Stimulated activated CD8-positive, alpha-beta memory T cell treated with anti-CD3 and anti-CD28 coated beads, Interleukin-12 subunit alpha, Interleukin-12 subunit beta, amount 100 ng/mL, for 1 hour (primary cell): Measurements from ENCODE around the gene C5orf46.
"Not testable (repeated sequence)": the region's sequence is repeated elsewhere in the genome, so short reads cannot be mapped to it uniquely, and the experiment has no call there.

Experiments
- DNase-seq: peaks from one replicate; pipeline ENCODE4 v3.0.0-alpha.2; 2020; ENCODE audit warnings: low read depth

C5orf46 gene

DNA sequence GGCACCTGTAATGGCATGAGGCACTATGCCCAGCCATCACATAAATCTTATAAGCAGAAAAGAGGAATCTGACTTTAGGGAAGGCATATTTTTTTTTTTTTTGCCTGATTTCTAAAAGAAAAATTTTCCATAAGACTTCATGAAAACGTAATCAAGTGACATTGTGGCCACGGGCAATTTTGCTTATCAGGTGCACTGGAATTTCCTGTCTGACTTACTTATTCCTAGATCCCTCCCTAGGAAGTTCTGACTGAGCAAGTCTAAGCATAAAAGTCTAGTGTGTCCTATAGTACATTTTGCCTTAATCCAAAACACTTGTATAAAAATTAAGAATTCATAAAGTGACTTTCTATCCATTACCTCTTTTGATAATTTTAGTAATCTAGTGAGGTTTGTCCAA lies 12.5 kb downstream of the C5orf46 start:
- DNase-seq, result no peak

DNA sequence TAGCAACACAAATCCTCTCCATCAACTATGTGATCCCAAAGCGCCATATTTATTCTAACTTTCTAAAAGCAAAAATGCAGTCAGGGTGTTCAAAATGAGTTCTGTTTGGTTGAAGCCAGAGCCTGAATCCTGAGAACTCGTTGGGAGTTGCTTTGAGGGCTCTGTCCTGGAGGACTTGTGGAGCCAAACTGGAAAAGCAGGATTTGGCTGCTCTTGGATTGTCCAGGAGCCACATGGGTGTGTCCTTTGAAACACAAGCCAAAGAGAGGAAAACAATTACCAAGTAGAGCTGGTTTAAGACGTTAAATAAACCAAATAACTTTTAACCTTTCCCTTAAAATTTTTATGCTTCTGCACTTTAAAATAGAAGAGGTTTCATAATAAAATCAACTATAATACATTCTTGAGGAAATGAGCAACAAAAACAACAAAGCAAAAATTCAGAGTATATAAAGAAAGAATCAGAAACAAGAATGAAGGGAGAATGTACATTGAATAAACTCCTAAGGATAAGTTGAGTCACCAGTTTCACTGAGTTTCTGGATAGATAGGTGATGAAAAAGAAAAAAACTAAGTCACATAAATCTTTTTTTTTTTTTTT lies 13.5 kb downstream of the C5orf46 start:
- DNase-seq, result no peak

DNA sequence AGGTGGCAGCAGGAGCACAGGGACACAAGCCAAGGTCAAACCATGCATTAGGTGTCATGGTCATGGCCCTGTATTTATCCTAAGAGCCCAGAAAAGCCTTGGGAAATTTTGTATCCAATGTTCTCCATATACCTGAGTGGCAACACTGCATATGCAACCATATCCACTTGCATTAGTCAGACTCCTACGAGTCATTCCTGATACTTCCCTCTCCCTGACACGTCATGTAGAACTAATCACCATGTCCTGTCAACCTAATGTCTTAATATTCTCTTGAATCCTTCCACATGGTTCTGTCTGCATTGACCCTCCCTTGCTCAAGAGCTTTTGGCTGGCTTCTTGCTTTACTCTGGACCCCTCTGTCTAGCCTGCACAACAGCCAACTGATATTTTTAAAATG lies 18.4 kb downstream of the C5orf46 start:
- DNase-seq, result no peak

- no peak for DNase-seq
Observed at GRCh38 chr5:147887026-147887627, 19.2 kb downstream of the C5orf46 start.

- DNase-seq, result no peak
Observed at GRCh38 chr5:147882586-147883313, 23.6 kb downstream of the C5orf46 start.

DNA sequence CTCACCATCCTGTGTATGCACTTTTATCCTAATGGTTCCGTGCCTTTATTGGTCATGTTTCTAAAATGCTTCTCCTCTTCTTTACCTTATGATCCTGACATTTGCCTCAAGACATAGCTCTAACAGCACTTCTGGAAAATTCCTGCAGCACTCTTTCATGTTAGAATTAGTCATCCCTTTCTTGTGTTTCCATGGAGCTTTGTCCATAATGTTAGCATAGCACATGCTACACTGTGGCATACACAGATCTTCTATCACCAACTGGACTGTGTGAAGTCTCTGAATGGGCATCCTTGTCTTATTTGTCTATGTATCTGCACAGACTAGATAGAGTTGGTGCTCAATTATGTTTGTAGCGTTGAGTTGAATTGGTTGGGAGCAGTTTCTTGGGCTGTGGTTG lies 25.9 kb downstream of the C5orf46 start:
- DNase-seq, result no peak

- DNase-seq, result no peak
Observed at GRCh38 chr5:147879784-147880183, 26.6 kb downstream of the C5orf46 start.

DNA sequence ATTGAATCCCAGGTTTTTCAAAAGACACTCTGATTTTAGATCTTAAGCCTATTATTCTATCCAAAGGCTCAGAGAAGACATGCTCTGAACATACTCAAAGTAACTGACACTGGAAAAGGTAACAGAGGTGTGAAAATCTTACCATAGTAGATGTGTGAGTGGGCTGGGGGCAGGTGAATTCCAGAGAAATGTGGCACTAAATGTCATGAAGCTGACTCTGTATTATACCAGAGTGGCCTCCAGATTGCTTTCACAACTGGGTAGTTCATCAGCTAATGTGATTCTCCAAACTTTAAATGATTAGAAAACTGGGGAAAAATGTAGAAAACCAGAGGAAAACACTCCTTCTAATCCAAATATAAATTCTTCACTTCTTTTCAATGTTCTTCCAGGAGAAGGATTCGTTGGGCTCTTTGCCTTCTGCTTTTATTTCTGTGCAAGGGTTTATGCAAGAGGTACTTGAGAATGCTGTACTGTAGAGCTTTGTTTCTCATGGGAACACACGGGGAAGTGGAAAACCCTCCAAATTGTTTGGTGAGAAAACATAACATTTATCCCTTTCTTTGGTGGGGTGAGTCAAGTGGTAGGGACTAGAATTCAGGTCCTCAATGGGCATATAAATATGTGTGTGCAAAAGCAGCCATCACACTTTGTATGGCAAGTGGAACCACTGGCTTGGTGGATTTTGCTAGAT lies 28.1 kb downstream of the C5orf46 start, which contains the start of gene SCGB3A2:
Gene SCGB3A2, plus strand, starts transcription at position 646 of the 694 bp plus-strand sequence. CDS start 93 bp downstream, outside the sequence.
- DNase-seq, result no peak

GRCh38 chr5:147876626-147877025 lies 29.7 kb downstream of the C5orf46 start:
- DNase-seq, result no peak

DNA sequence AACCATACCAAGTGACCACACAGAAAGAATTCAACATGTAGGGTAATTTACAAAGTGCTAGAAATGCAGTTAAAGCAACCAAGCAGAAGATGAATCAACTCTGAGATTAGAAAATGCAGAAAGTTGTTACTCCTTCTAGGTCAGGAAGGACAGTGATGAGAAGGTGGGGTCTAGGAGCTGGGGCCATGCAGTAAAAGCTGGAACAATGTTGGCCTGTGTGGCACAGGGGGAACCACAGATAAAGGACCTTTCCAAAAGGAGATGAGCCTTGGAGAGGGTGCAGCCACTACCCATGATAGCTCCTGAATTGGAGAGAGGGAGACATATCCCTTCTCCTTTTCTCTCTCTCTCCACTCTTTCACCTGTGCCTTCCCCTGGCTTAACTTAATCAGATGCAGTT lies 30.2 kb downstream of the C5orf46 start:
- no peak for DNase-seq

- no peak for DNase-seq
Observed at GRCh38 chr5:147874910-147875367, 31.4 kb downstream of the C5orf46 start.

DNA sequence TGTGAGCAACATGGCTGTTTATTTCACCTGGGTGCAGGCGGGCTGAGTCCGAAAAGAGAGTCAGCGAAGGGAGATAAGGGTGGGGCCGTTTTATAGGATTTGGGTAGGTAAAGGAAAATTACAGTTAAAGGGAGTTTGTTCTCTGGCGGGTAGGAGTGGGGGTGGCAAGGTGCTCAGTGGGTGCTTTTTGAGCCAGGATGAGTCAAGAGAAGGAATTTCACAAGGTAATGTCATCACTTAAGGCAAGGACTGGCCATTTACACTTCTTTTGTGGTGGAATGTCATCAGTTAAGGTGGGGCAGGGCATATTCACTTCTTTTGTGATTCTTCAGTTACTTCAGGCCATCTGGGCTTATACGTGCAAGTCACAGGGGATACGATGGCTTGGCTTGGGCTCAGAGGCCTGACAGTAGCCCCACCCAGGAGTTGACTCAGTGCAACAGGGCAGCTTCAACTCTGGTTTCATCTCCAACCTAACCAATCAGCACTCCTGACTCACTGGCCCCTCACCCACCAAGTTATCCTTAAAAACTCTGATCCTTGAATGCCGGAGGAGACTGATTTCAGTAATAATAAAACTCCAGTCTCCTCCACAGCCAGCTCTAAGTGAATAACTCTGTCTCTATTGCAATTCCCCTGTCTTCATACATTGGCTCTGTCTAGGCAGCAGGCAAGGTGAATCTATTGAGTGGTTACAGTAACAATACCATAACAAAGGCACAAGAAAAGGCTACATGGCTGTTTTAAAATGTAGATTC lies 32.0 kb downstream of the C5orf46 start:
- DNase-seq, result not testable (repeated sequence)

- DNase-seq, result not testable (repeated sequence)
Observed at GRCh38 chr5:147872744-147873435, 33.4 kb downstream of the C5orf46 start.

DNA sequence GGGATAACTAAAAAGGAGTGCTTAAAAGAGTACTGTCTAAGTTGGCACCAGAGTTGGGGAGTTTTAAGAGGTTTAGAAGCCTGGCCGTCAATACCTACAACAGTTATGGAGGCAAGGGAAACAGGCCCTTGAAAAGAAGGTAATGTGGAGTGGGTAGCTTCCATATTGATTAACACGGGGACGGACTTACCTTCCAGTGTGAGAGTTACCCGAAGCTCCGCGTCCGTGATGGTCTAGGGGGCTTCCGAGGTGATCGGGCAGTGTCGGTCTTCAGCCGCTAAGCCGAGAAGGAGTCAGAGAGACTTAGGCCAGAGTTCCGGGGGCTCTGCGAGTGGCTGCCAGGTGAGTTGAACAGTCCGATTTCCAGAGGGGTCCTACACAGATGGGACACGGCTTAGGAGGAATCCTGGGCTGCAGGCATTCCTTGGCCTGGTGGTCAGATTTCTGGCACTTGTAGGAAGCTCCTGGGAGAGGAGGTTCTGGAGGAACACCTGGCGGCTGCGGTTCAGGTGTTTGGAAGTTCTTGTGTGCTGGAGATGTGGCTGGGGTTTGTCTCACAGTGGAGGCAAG lies 34.3 kb downstream of the C5orf46 start:
- DNase-seq, result not testable (repeated sequence)

GRCh38 chr5:147869892-147870291 lies 36.4 kb downstream of the C5orf46 start:
- DNase-seq, result not testable (repeated sequence)

GRCh38 chr5:147869112-147869511 lies 37.2 kb downstream of the C5orf46 start:
- no peak for DNase-seq

GRCh38 chr5:147863454-147864158 lies 42.7 kb downstream of the C5orf46 start:
- no peak for DNase-seq

DNA sequence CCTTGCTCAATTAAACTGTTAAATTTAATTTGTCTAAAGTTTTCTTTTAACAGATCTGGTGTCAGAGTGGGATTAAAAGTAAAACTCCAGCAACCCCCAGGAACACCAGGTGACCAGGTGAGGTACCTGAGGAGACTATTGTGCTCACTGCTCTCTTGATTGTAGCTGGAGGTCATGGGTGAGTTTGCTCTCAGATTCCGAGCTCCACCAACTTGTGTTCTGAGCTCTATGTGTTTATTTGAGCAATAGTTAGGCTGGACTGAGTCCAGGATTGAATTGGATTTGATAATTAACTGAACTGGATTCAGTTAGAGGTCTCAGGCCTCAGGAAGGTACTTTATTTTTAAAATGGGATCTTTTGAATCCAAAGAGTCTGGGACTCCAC lies 45.7 kb downstream of the C5orf46 start:
- DNase-seq, result no peak

DNA sequence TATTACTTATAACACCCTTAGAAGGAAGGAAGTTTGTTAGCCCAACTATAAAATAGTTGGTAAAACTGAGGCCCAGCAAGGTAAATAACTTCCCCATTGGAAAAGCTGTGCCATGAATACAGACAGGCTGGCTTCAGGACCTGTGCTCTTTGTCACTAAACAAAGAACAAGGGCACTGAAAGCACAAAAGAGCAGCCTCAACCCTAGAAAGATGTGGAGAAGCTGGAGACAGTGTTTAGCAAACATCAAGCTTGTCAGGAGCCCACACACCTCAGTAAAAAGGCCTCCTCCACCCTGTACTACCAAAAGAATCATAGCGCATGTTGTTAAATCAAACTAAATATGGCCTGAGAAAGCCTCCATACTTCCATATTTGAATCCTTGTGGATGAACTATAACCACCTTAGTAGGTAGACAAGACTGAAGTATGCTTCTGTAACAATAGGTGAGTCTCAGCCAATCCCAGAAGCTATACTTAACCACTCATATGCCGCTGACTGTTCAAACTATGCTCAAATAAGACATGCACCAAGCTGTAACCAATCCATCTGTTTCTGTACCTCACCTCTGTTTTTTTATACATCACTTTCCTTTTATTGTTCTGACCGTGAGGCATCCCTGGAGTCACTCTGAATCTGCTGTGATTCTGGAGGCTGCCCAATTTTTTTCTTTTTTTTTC lies 46.2 kb downstream of the C5orf46 start:
- no peak for DNase-seq

- no peak for DNase-seq
Observed at GRCh38 chr5:147858565-147858964, 47.8 kb downstream of the C5orf46 start.
